ENCODE measurements around the gene CRYGA.
"Not testable (repeated sequence)": the region's sequence is repeated elsewhere in the genome, so short reads cannot be mapped to it uniquely, and the experiment has no call there.

CRYGA gene

GRCh38 chr2:208125251-208125650 is 38.1 kb downstream of the CRYGA start:
- DNase-seq = peak; percentile 24

GRCh38 chr2:208124013-208124715 is 39.2 kb downstream of the CRYGA start, which contains the start of gene CRYGD:
CRYGD (minus strand) TSS chr2:208124524; CDS start chr2:208124473, 51 bp downstream.
- DNase-seq = peak; percentile 79

DNA sequence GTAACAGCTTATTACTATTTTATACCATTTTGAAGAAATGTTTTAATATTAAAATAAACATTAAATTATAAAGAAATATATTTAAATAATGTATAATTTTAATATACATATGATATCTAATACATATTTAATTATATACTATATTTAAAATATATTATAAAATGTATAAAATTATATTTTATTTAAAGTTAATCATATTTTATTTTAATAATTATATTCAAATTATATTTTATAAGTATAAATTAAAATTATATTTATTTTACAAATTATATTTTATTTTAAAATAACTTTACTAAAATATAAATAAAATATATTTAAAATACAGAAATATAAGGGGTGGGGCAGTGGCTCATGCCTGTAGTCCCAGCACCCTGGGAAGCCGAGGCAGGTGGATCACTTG is 41.1 kb downstream of the CRYGA start:
- no peak for DNase-seq

- no peak for DNase-seq
These were observed 44.5 kb downstream of the CRYGA start for GRCh38 chr2:208118918-208119317.

DNA sequence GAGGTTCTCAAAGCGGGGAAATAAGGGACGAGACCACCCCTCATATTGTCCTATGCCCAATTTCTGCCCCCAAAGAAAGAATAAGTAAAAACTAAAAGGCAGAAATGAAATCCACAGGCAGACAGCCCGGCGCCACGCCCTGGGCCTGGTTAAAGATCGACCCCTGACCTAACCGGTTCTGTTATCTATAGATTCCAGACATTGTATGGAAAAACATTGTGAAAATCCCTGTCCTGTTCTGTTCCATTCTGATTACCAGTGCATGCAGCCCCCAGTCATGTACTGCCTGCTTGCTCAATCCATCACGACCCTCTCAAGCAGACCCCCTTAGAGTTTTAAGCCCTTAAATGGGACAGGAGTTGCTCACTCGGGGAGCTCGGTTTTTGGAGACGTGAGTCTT is 46.0 kb downstream of the CRYGA start:
- DNase-seq = not testable (repeated sequence)

DNA sequence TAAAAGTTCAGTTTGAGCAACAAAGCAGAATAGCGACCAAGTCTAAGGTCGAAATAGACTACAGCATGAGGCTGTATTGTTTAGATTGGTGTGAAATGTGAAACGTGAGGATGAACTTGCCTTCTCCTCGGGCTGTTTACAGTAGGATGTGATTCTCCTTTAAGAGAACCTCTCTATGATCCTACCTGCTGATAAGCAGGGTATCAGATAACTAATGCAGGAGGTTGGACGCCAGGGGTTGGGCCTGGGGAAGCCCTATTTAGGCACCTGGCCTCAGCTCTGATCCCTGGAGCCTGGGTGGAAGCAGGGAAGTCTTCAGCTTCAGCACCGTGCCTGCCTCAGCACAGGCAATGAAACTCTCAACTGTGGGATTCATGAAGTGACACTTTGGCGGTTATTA is 50.4 kb downstream of the CRYGA start:
- DNase-seq = no peak

DNA sequence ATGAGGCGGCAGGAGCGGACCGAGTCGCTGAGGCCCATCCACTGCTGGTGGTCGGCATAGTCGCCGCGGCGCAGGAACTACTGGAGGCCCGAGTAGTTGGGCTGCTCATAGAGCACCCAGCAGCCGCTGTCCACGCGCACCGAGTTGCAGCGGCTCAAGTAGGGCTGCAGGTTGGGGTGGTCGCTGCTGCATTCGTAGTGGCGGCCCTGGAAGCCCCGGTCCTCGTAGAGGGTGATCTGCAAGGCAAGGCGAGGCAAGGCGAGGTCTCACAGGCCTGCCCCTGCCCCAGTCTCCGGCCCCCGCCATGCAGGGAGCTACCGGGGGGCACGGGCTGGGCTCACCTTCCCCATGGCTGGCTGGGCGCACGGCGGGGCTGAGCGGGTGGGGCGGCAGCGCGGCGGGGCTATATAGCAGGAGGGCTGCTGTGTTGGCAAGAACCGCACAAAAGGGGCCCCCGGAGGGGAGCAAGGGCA is 51.1 kb downstream of the CRYGA start:
- not testable (repeated sequence) for DNase-seq

Data from NCI-H2227 treated with DMSO at 0.1 percent for 48 hours (cell line).